ENCODE results near the gene DEUP1. TPM values are rescaled to one million over a fixed set of nuclear protein-coding genes. Genes with fewer than 3 reads are reported as not detected.

Gene DEUP1
- total RNA-seq, 1 experiment from 2014 or later: not detected

DNA sequence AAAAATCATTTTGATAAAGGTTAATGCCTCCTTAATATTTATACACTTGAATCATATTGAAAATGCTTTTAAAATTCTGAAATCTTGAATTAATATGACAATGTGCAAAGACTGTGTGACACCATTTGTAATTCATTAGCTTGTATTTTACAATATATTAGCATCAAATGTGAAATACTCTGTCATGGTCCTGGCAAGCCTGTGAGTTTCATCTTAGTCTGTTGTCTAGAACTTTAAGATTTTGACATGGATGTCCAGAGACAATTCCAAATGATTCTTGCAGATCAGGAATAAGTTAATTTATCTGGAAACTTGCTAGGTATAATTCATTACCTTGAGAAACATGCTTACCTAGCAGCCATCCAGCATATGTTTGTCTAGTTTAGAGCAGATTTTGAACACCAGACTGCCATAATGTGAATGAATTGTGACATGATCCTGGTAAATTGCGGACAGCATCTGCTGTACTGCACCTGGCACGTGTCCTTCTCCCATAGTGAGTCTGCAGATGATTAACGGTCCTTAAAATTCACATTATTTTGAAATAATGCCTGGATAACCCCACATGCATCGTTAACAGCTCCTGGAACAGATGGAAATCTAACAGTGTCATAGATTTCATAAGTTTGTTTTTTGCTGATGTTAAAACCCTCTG, 34.5 kb upstream of the DEUP1 start (continued):
- TF ChIP-seq, protein P1, sequence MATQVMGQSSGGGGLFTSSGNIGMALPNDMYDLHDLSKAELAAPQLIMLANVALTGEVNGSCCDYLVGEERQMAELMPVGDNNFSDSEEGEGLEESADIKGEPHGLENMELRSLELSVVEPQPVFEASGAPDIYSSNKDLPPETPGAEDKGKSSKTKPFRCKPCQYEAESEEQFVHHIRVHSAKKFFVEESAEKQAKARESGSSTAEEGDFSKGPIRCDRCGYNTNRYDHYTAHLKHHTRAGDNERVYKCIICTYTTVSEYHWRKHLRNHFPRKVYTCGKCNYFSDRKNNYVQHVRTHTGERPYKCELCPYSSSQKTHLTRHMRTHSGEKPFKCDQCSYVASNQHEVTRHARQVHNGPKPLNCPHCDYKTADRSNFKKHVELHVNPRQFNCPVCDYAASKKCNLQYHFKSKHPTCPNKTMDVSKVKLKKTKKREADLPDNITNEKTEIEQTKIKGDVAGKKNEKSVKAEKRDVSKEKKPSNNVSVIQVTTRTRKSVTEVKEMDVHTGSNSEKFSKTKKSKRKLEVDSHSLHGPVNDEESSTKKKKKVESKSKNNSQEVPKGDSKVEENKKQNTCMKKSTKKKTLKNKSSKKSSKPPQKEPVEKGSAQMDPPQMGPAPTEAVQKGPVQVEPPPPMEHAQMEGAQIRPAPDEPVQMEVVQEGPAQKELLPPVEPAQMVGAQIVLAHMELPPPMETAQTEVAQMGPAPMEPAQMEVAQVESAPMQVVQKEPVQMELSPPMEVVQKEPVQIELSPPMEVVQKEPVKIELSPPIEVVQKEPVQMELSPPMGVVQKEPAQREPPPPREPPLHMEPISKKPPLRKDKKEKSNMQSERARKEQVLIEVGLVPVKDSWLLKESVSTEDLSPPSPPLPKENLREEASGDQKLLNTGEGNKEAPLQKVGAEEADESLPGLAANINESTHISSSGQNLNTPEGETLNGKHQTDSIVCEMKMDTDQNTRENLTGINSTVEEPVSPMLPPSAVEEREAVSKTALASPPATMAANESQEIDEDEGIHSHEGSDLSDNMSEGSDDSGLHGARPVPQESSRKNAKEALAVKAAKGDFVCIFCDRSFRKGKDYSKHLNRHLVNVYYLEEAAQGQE (IDR thresholded peaks at IDR 0.05; ENCODE audit: low read depth): no peak
- no peak for TF ChIP-seq CBX3 (IDR thresholded peaks at IDR 0.05; ENCODE audit: low read depth)
- TF ChIP-seq EGR1 (IDR thresholded peaks at IDR 0.05; ENCODE audit: low read depth): no peak
- TF ChIP-seq YY1 (IDR thresholded peaks at IDR 0.05; ENCODE audit: extremely low read depth, insufficient replicate concordance, low read depth, low read length): no peak
- TF ChIP-seq JUND (IDR thresholded peaks at IDR 0.05): no peak

DNA sequence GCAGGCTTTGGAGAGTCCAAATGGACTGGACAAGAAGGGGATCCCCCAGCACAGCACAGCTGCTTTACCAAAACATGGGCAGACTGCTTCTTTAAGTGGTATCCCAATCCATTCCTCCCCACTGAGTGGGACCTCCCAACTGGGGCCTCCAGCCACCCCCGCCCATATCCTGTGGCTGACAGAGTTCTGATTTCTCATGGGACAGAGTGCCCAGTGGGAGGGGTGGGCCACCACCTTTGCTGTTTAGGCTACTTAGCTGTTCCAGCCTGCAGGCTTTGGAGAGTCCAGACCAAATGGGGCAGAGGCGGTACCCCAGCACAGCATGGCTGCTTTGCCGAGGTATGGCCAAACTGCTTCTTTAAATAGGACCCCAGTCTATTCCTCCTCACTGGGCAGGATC, 26.9 kb upstream of the DEUP1 start:
- no peak overlapping the region for H2AFZ ChIP-seq (ENCODE audit: low read depth, low read length, poor library complexity, severe bottlenecking)
- intact Hi-C loops (cut with micrococcal nuclease): no loop called here
- no peaks in the 10 kb centered on the region for H3K9me2 ChIP-seq (ENCODE audit: insufficient read depth)
- no peaks in the 10 kb centered on the region for H3K4me1 ChIP-seq (ENCODE audit: control insufficient read depth in 1 of 2, insufficient read depth in 2 of 2, low read length in 2 of 2)
- no peaks in the 10 kb centered on the region for H3K27me3 ChIP-seq (ENCODE audit: insufficient read depth, low read length)
- H3K27ac ChIP-seq (ENCODE audit: low read depth, low read length): no peak overlapping the region
- no peaks in the 10 kb centered on the region for H3K9me3 ChIP-seq (ENCODE audit: control insufficient read depth in 1 of 2, insufficient read depth in 1 of 2, low read depth in 1 of 2, low read length in 2 of 2)
- BruUV-seq (replicated peaks): no TSS peak
- POLR2A ChIA-PET: no interaction called here
- RAD21 ChIA-PET (ENCODE audit: low non-redundant PET in 1 of 2, low total read pairs in 2 of 2, uncharacterized antibody in 2 of 2, unreplicated experiment in 2 of 2): no interaction called here
- no peak overlapping the region for H3K4me2 ChIP-seq (ENCODE audit: low read length)
- no peak overlapping the region for H3K4me3 ChIP-seq (replicated peaks in 1 of 2; ENCODE audit: low read depth in 1 of 2, low read length in 2 of 2)
- no peaks in the 10 kb centered on the region for H4K20me1 ChIP-seq (ENCODE audit: insufficient read depth)
- CTCF ChIA-PET: no interaction called here
- H3K79me2 ChIP-seq (ENCODE audit: insufficient read depth, low read length): no peaks in the 10 kb centered on the region
- DNase-seq (ENCODE audit: low read depth, low spot score): no peak
- H3K9ac ChIP-seq (ENCODE audit: low read length): no peak overlapping the region
- no peaks in the 10 kb centered on the region for H3K36me3 ChIP-seq (ENCODE audit: control insufficient read depth in 1 of 2, insufficient read depth in 2 of 2, low read length in 2 of 2)
- ATAC-seq: no peak
- TF ChIP-seq, protein P2, sequence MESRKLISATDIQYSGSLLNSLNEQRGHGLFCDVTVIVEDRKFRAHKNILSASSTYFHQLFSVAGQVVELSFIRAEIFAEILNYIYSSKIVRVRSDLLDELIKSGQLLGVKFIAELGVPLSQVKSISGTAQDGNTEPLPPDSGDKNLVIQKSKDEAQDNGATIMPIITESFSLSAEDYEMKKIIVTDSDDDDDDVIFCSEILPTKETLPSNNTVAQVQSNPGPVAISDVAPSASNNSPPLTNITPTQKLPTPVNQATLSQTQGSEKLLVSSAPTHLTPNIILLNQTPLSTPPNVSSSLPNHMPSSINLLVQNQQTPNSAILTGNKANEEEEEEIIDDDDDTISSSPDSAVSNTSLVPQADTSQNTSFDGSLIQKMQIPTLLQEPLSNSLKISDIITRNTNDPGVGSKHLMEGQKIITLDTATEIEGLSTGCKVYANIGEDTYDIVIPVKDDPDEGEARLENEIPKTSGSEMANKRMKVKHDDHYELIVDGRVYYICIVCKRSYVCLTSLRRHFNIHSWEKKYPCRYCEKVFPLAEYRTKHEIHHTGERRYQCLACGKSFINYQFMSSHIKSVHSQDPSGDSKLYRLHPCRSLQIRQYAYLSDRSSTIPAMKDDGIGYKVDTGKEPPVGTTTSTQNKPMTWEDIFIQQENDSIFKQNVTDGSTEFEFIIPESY (IDR thresholded peaks at IDR 0.05; ENCODE audit: extremely low read depth, insufficient replicate concordance, low read length): no peak
- TF ChIP-seq ELF1 (IDR thresholded peaks at IDR 0.05; ENCODE audit: borderline replicate concordance, low read depth): no peak
- no peak for TF ChIP-seq EGR1 (IDR thresholded peaks at IDR 0.05; ENCODE audit: low read depth)
- no peak for TF ChIP-seq TCF7L2 (IDR thresholded peaks at IDR 0.05; ENCODE audit: borderline replicate concordance, extremely low read depth, insufficient read depth, insufficient read length)
- TF ChIP-seq, protein P3, sequence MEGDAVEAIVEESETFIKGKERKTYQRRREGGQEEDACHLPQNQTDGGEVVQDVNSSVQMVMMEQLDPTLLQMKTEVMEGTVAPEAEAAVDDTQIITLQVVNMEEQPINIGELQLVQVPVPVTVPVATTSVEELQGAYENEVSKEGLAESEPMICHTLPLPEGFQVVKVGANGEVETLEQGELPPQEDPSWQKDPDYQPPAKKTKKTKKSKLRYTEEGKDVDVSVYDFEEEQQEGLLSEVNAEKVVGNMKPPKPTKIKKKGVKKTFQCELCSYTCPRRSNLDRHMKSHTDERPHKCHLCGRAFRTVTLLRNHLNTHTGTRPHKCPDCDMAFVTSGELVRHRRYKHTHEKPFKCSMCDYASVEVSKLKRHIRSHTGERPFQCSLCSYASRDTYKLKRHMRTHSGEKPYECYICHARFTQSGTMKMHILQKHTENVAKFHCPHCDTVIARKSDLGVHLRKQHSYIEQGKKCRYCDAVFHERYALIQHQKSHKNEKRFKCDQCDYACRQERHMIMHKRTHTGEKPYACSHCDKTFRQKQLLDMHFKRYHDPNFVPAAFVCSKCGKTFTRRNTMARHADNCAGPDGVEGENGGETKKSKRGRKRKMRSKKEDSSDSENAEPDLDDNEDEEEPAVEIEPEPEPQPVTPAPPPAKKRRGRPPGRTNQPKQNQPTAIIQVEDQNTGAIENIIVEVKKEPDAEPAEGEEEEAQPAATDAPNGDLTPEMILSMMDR (IDR thresholded peaks at IDR 0.05 in 2 of 3, conservative IDR thresholded peaks at IDR 0.05 in 1 of 3; ENCODE audit: borderline replicate concordance in 1 of 3, insufficient read depth in 1 of 3, low read depth in 2 of 3, low read length in 2 of 3): no peak
- no peak for TF ChIP-seq JUND (IDR thresholded peaks at IDR 0.05)
- TF ChIP-seq, protein P4, sequence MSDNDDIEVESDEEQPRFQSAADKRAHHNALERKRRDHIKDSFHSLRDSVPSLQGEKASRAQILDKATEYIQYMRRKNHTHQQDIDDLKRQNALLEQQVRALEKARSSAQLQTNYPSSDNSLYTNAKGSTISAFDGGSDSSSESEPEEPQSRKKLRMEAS (IDR thresholded peaks at IDR 0.05): no peak
- TF ChIP-seq EZH2 (IDR thresholded peaks at IDR 0.05): no peak
- no peak for TF ChIP-seq YY1 (IDR thresholded peaks at IDR 0.05; ENCODE audit: extremely low read depth, insufficient replicate concordance, low read depth, low read length)
- TF ChIP-seq POLR2AphosphoS5 (IDR thresholded peaks at IDR 0.05; ENCODE audit: low read depth, low read length): no peak
- no peak for TF ChIP-seq ZNF274 (IDR thresholded peaks at IDR 0.05; ENCODE audit: low read depth, low read length)
